HG02623 (cell line): ENCODE measurements around the gene AGAP2.

Experiments
- ATAC-seq: cut with Tn5 transposase; IDR thresholded peaks from one replicate; pipeline ENCODE4 v1.9.1; 2021; ENCODE audit warnings: moderate library complexity; ENCODE audit not compliant: unreplicated experiment

Gene AGAP2

GRCh38 chr12:57737467-57738460 is 778 bp downstream of the AGAP2 start:
- ATAC-seq = no peak

GRCh38 chr12:57736741-57737466 is 1.6 kb downstream of the AGAP2 start:
- no peak for ATAC-seq

- no peak for ATAC-seq
Measured at GRCh38 chr12:57735952-57736740, 2.4 kb downstream of the AGAP2 start.

- ATAC-seq = no peak
Measured at GRCh38 chr12:57735198-57735855, 3.2 kb downstream of the AGAP2 start.

GRCh38 chr12:57734591-57734990 is 4.0 kb downstream of the AGAP2 start:
- no peak for ATAC-seq

- ATAC-seq = no peak
Measured at GRCh38 chr12:57733928-57734327, 4.6 kb downstream of the AGAP2 start.

- ATAC-seq = no peak
Measured at GRCh38 chr12:57732726-57733593, 5.6 kb downstream of the AGAP2 start.

GRCh38 chr12:57732270-57732669 is 6.3 kb downstream of the AGAP2 start:
- ATAC-seq = no peak

- ATAC-seq = no peak
Measured at GRCh38 chr12:57731411-57732080, 7.0 kb downstream of the AGAP2 start.

GRCh38 chr12:57730336-57731067 is 8.0 kb downstream of the AGAP2 start:
- no peak for ATAC-seq

GRCh38 chr12:57729321-57729844 is 9.2 kb downstream of the AGAP2 start:
- no peak for ATAC-seq

GRCh38 chr12:57727758-57728395 is 10.7 kb downstream of the AGAP2 start:
- ATAC-seq = no peak

GRCh38 chr12:57726884-57727757 is 11.4 kb downstream of the AGAP2 start:
- no peak for ATAC-seq

GRCh38 chr12:57726151-57726883 is 12.2 kb downstream of the AGAP2 start:
- ATAC-seq = no peak

GRCh38 chr12:57725851-57726150 is 12.7 kb downstream of the AGAP2 start:
- no peak for ATAC-seq
